HL-60 (cell line): ENCODE measurements around the gene PSMG3.

Experiments
- CTCF ChIP-seq: IDR thresholded peaks from one replicate; pipeline ENCODE4 v1.5.1; 2011; ENCODE audit warnings: low read length, control low read depth, inconsistent platforms; ENCODE audit not compliant: insufficient read depth
- GABPA ChIP-seq: IDR thresholded peaks from 2 replicates; pipeline ENCODE4 v1.6.1; 2012; ENCODE audit warnings: low read depth
- POLR2AphosphoS5 ChIP-seq: IDR thresholded peaks from 2 replicates; pipeline ENCODE4 v1.6.1; 2012; ENCODE audit warnings: low read depth
- REST ChIP-seq: IDR thresholded peaks from 2 replicates; pipeline ENCODE4 v1.6.1; 2012; ENCODE audit warnings: low read depth; ENCODE audit not compliant: insufficient replicate concordance

- no peak for TF ChIP-seq CTCF
- TF ChIP-seq REST, result no peak
- TF ChIP-seq GABPA, result no peak
- no peak for TF ChIP-seq POLR2AphosphoS5
Observed at GRCh38 chr7:1576521-1577253, 6.9 kb upstream of the PSMG3 start.
